NCI-H82 treated with DMSO at 0.1 percent for 48 hours (cell line): ENCODE data around the gene RAD21L1.
A peak's percentile ranks its signal among the peaks of the same experiment; 100 is the strongest.
"Not testable (repeated sequence)": the region's sequence is repeated elsewhere in the genome, so short reads cannot be mapped to it uniquely, and the experiment has no call there.

Source experiments
- DNase-seq: peaks from one replicate; lab custom pipeline; 2025; ENCODE audit not compliant: unreplicated experiment; lab: John Stamatoyannopoulos, UW

Gene RAD21L1

DNA sequence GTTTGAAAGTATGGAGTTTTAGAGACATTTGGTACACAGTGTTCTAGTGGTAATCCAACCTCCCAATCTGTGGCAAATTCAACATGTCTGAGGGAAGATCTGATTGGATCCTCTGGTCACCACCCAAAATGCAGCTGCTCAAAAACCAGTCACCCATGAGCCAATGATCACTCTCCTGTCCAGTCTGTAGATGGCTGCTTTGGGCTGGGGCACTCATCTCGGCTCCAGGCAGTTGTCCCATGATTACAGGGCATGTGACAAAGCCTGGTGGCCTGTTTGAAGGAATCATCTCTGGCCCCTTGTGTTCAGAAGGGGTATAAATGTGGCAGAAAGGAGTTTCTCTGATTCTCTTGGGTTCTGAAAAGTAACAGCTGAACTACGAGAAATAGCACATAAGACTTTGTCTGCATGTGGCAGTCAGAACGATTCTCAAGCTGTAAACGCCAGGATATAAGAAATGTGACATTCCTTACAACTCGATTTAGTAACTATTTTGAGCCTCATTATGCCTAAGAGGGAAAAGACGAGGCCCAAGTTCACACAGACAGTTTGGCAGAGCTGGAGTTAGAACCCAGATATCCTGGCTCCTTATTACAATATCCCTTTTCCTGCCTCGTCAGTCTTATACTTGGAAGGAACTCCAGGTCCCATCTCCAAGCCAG is 26.5 kb upstream of the RAD21L1 start:
- no peak for DNase-seq

DNA sequence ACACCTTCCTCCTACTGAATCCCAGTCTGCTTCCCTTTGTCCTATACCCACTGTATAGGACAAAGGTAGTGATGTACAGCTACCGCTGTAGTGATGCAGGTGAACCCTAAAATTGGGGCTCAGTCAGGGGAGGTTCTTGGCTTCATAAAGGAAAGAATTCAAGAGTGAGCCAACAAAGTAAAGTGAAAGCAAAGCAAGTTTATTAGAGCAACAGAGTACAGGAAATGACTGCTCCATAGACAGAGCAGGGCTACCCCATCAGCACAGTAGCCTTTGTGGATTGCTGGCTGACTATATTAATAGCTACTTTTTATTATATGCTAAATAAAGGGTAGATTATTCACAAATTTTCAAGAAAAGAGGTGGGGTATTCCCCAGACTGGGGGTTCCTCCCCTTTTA is 25.9 kb upstream of the RAD21L1 start:
- no peak for DNase-seq

DNA sequence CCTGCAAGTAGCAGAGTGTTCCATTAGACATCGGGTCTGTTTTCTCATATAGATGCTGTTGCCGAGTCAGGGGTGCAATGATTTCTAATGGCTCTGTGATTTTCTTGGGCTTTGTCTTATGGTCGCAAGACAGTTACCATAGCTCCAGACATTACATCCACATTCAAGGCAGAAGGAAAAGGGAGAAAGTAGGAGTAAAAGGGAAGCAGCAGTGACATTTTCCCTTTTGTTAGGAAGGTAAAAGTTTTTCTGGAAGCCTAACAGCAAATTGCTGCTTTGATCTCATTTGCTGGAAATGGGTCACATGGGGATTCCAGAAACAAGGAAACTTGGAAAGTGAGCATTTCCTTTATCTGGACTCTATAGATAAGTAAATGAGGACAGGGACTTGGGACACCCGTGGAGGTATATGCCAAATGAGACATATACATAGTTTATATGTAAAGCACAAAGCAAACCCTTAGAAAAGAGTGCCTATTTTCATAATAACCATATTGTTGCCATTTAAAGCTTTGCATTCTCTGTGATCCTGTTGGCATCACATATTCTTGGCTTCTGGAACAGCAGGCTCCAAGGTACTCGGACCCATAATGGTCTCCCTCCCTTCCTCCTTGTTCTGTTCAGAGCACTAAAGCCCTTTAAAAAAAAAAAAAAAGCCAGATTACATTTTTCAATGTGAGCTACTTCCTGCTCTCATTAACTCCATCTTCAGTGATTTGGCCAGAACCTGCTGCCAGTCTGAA is 22.9 kb upstream of the RAD21L1 start, which contains the start of gene C20orf202:
TSS of gene C20orf202 (plus strand) at position 693 of the 743 bp plus-strand sequence. CDS start 132 bp downstream, outside the sequence.
- no peak for DNase-seq

DNA sequence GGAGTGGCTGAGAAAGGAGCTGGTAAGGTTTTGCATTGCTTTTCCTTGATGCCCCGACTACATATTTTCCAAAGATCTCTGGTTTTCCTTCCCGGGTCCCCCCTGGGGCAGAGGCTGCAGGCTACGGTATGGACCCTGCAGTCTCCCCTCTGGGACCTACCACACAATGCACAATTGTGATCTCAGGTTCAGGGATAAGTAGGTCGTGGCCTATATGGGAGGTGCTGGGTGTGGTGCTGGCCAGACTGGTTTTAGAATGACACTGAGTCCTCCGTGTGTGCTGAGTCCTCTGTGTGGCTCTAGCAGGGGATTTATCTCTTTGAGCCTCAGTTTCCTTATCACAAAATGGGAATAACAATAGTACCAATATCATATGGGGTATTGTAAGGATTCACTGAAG is 22.2 kb upstream of the RAD21L1 start:
- DNase-seq, result no peak

DNA sequence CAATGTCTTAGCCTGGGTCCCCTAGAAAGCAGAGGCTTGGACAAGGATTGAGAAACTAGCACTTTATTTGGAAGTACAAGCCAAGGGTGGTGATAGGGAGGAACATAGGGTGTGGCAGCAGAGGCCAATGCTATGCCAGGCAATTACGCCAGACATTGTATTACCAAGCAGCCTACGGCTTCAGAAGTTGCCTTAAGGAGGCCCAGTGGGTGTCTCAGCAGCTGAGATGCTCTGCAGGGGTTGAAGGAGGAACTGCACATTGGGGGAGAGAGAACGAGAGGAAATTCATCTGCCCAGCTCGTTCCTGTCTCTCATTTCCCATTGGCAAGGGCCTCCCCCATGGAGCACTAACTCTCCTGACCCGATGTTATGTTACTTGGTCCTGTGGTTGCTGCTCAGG is 21.7 kb upstream of the RAD21L1 start:
- DNase-seq, result no peak

DNA sequence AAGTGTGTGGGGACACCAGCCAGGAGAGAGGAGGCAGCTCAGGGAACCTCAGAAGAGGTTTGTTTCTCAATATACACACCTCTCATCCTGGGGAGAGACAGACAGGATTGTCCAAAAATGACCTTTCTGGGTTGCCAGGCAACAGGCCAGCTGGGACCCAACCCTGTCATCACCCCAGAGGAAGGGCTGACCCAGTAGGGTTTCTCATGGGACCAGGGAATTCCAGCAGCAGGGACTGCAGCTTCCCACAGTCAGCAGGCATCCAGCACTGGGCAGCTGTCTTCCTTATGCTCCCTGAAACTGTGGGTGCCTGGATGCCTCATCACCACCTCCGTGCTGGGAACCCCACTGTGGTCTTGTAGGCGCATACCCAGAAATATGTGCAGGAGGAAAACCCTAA is 21.3 kb upstream of the RAD21L1 start:
- DNase-seq, result no peak

DNA sequence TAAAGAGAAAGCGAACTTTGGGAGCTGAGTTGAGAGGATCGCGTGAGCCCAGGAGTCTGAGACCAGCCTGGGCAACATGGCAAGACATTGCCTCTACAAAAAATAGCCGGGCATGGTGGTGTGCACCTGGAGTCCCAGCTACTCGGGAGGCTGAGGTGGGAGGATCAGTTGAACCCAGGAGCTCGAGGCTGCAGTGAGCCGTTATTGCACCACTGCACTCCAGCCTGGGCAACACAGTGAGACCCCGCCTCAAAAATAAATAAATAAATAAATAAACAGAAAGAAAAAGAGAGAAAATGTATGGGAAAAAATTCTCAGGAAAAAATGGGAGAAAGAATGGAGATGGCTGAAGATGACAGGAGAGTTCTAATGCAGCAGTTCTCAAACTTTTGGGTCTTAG is 20.0 kb upstream of the RAD21L1 start:
- no peak for DNase-seq

DNA sequence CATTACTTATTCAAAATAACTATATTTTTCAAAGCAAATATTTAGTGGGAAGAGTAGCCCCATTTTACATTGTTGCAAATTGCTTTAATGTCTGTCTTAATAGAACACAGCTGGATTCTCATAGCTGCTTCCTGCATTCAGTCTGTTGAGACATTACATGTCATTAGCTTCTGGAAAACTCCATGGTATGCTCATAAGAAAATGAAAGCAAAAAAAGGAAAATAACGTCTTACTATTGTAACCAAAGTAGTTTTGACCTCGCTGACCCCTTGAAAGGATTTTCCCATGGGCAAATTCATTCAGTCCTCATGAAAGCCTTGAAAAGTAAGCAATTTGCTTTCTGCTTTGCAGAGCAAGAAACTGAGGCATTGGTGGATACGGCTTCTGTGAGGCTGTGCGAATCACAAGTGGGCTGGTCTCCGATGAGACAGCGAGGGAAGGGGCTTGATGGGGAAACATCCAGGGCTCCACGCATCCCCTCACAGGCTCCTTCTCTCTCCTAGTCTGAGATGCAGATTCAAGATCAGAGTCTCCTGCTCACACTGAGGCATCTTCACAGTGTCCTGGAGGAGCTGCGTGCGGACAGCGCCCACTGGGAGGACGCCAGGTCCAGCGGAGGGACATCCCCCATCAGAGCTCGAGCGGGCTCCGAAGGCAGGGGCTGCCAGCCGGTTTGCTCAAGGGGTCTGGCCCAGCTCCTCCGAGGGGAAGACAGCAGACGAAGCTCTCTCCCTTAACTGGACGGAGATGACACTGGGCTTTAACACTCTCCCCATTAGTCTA is 19.3 kb upstream of the RAD21L1 start:
- no peak for DNase-seq

DNA sequence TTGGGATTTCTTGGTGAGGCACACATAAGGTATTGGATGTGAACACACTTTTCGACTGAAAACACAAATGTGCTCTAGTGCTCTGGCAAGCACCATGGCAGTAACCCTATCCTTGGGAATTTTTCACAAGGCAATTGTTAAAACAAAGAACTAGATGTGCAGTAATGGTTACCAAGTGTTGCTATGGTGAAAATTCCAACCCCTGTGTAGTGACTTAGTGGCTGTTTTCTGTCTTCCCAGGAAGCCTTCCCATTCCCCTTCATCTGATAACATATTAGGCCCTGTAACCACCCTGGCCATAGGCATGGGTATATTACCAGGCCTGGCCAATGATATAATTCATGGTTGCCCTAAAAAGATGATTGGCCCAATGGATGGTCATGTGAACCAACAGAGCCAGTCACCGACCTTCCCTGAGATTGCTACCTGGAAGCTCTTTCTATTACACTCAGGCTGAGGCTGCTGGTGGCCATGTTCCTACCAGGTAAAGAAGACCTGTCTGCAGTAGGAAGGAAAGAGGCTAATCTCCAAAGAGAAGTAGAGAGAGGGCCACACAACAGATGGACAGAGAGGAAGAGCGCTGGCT is 18.5 kb upstream of the RAD21L1 start:
- DNase-seq, result no peak

DNA sequence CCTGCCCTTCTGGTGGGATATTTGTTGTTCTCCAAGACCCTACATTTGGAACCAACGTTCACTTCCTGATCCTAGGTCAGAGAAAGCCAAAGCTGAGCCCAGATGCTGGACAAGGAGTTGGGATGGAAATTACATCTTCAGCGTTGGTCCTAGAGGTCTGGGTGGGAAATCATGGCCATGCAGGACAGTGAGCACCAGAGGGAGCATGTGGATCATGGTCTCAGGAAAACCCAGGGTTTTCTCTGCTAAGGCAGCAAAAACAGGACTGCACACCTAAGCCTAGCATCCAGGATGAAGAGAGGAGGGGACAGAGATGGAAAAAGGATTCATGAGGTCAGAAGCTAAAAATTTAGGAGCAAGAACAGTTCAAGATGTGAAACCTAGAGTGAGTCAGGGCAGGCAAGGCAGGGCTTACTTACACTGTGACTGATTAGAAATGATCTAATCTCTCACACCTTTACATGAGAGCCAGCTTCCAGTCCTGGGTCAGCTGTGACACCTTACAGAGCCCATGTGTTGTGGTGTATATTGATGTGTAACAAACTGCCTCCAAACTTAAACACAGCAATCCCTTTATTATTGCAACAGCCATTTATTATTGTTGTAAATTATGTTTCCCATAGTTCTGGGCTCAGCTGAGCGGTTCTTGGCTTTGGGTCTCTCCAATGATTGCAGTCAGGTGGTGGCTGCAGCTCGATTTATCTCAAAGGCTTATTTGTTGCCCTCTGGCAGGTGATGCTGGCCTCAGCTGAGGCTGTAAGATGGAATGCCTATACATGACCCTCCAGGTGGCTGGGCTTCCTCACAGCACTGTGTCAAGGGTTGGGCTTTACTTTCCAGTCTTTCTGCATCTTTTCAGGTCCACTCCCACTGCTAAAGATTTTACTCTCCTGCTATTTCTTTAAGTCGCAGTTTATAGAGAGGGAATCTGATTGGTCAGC is 16.1 kb upstream of the RAD21L1 start:
- DNase-seq, result no peak

DNA sequence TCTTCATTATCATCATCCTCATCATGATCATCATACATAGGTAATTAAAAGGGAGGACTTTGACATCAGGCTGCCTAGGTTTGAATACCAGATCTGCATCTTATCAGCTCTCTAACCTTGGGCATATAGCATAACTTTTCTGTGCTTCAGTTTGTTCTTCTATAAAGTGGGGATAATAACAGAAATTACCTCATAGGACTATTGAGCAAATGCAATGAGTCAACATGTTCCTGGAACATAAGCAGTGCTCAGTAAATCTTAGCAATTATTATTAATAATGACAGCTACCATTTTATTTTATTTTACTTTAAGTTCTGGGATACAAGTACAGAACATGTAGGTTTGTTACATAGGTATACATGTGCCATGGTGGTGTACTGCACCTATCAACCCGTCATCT is 15.3 kb upstream of the RAD21L1 start:
- no peak for DNase-seq

DNA sequence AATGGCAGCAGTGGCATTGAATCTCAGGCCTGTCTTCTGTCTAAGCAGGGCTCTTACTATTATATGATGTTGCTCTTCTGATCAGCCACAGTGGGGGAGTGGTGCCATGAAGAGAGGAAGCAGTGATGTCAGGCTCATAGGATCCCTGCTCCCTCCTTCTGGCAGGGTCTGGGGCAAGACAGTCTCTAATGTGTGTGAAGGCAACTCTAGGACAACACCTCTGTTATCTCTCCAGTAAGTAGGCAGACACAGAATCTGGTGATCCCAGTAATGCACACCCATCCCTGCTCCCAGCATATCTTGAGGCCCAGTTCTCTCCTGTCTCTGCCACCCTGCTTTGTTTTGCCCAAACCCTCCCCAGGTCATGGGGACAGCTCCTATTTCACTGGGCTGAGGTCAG is 13.8 kb upstream of the RAD21L1 start:
- no peak for DNase-seq

DNA sequence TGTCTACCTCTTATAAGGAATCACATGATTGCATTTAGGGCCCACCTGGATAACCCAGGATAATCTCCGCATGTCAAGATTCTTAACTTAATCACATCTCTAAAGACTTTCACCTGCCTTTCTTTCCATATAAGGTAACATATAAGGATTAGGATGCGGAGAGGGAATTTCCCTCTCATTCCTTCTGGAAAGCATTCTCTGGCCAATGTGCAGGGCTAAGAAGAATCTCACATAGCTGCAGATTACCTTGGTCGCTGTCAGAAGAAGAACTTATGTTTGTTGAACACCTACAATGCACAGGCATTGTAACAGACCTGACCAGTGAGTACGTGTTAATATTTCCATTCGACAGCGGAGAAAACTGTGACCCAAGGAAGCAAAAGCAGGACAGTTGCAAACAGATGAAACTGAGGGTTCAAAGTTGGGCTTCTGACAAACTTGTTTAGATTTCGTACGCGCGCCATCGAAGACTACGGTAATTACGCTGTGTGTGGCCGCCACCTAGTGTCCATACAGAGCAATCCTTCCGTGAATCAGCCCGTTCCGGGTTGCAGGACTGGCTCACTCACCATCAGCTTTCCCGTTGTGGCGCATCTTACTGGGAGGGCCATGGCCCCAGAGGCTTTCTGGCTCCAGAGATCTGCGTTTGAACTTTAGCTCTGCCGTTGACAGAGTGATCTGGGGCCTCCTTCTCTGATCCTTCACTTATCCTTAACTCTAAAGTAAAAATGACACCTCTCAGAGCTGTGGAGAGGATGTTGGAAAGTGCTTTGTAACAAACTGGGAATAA is 13.0 kb upstream of the RAD21L1 start:
- peak; percentile 29 for DNase-seq

DNA sequence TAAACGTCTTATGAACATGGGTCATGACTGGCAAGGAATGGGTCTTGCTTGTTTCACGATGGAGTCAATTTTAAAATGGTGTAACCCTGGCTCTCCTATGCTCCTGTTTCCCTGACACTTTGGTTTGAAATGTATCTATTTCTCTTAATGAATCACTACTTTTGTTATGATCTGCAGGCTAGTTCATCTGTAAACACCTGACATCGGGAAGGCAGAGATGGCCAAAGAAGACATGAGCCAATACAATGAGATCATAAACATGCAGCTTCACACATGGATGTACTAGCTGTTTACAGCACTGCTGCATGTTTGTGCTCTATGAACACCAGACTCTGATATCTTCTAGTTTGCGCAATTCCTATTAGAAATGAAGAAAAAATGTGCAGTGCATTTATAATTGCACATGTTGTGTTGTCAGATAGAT is 11.0 kb upstream of the RAD21L1 start:
- DNase-seq, result no peak

DNA sequence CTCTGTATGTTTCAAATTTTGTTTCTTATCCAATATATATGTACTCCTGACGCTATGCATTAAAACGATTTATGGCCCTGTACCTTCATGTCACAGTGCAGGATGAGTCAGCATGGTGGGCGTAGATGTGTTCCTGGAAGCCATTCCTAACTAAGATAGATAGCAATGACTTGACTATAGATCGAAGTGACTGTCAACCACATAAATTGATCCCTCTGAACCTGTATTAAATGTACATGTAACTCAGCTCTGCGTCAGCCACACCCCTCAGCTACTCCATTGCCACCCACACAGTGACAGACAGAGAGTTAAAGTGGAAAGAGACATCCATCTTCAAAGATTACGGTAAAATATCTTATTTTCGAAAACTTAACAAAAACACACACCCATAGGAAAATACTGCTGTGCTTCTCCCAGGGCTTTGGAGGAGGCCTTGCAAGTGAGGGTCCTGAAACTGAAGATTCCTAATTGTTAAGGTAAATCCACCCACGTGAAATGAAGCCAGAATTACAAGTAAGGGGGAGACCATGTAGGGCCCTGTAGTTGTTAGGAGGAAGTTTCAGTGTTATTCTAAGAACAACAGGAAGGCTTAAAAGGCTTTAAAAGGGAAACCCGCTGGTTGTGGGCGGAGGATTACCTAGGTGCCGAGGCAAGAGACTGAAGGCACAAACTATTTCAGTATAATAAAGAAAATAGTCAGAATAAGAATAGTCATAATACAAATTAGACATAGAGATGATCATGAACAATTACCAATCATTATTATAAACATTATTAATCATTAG is 10.3 kb upstream of the RAD21L1 start:
- no peak for DNase-seq

DNA sequence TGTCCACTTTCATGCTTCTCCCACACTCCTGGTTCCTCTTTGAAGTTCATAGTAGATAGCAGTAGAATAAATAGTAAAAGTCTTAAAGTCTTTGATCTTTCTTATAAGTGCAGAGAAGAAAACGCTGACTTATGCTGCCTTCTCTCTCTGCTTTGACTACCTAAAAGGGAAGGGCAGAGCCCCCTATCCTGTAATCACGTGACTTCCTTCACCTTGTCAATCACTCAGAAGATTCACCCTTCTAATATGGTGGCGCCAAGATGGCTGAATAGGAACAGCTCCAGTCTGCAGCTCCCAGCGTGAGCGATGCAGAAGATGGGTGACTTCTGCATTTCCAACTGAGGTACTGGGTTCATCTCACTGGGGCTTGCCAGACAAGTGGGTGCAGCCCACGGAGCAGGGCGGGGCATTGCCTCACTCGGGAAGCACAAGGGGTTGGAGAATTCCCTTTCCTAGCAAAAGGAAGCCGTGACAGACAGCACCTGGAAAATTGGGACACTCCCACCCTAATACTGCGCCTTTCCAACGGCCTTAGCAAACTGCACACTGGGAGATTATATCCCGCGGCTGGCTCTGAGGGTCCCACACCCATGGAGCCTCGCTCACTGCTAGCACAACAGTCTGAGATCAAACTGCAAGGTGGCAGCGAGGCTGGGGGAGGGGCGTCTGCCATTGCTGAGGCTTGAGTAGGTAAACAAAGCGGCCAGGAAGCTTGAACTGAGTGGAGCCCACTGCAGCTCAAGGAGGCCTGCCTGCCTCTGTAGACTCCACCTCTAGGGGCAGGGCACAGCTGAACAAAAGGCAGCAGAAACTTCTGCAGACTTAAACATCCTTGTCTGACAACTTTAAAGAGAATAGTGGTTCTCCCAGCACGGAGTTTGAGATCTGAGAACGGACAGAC is 9.1 kb upstream of the RAD21L1 start:
- not testable (repeated sequence) for DNase-seq

DNA sequence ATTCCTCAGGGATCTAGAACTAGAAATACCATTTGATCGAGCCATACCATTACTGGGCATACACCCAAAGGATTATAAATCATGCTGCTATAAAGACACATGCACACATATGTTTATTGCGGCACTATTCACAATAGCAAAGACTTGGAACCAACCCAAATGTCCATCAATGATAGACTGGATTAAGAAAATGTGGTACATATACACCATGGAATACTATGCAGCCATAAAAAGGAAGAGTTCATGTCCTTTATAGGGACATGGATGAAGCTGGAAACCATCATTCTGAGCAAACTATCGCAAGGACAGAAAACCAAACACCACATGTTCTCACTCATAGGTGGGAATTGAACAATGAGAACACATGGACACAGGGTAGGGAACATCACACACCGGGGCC is 3.1 kb upstream of the RAD21L1 start:
- DNase-seq, result not testable (repeated sequence)
